A549 (cell line): ENCODE measurements around the gene ZSCAN2. TPM values are rescaled to one million over a fixed set of nuclear protein-coding genes. Genes with fewer than 3 reads are reported as not detected.

ENCODE experiments used
- ATOH8 ChIP-seq: fragments of 250-450 bp; sonication (Bioruptor Pico); IDR thresholded peaks from 2 replicates; pipeline ENCODE4 v1.5.0; 2020; ENCODE audit warnings: low read depth, mild to moderate bottlenecking, moderate library complexity
- BHLHE40 ChIP-seq: IDR thresholded peaks from 2 replicates; pipeline ENCODE4 v1.6.1; 2012; ENCODE audit warnings: low read depth, low read length, inconsistent platforms
- CBX8 ChIP-seq: fragments of 200-600 bp; sonication (generic); IDR thresholded peaks from 2 replicates; pipeline ENCODE4 v1.6.1; 2016
- EHF ChIP-seq: fragments of 250-450 bp; sonication (Bioruptor Pico); IDR thresholded peaks from 2 replicates; pipeline ENCODE4 v1.5.0; 2020; ENCODE audit warnings: mild to moderate bottlenecking
- EHMT2 ChIP-seq: fragments of 200-600 bp; sonication (generic); IDR thresholded peaks from 2 replicates; pipeline ENCODE4 v1.6.1; 2016; ENCODE audit warnings: antibody characterized with exemption, low read depth, mild to moderate bottlenecking, moderate library complexity
- ELK1 ChIP-seq: fragments of 150-350 bp; IDR thresholded peaks from 2 replicates; pipeline ENCODE4 v1.6.1; 2014; ENCODE audit warnings: low read depth, mild to moderate bottlenecking, low read length
- FOSB ChIP-seq: fragments of 250-450 bp; sonication (Bioruptor Pico); IDR thresholded peaks from 2 replicates; pipeline ENCODE4 v1.5.0; 2020; ENCODE audit warnings: mild to moderate bottlenecking, moderate library complexity
- HEYL ChIP-seq: fragments of 250-450 bp; sonication (Bioruptor Pico); IDR thresholded peaks from 2 replicates; pipeline ENCODE4 v1.8.0; 2021; ENCODE audit warnings: mild to moderate bottlenecking, moderate library complexity
- HOXB13 ChIP-seq: fragments of 250-450 bp; sonication (Bioruptor Pico); IDR thresholded peaks from 2 replicates; pipeline ENCODE4 v1.5.0; 2020; ENCODE audit warnings: low read depth, mild to moderate bottlenecking, moderate library complexity
- HOXB5 ChIP-seq: fragments of 250-450 bp; sonication (Bioruptor Pico); IDR thresholded peaks from 2 replicates; pipeline ENCODE4 v1.5.0; 2020; ENCODE audit warnings: mild to moderate bottlenecking, moderate library complexity
- JUN ChIP-seq, 2 experiments: fragments of >200 bp; sonication (Bioruptor Twin); formaldehyde crosslinking; IDR thresholded peaks; 2 replicates in 1 of 2; 3 replicates in 1 of 2; pipeline ENCODE4 v1.6.1; 2016 to 2017
- KDM1A ChIP-seq: fragments of 200-600 bp; sonication (generic); IDR thresholded peaks from 2 replicates; pipeline ENCODE4 v1.6.1; 2016; ENCODE audit warnings: low read depth, mild to moderate bottlenecking
- MAFK ChIP-seq: fragments of 450-650 bp; IDR thresholded peaks from 2 replicates; pipeline ENCODE4 v1.6.1; 2014; ENCODE audit not compliant: partially characterized antibody
- MAX ChIP-seq: IDR thresholded peaks from 2 replicates; pipeline ENCODE4 v1.6.1; 2012
- PBX3 ChIP-seq: IDR thresholded peaks from 2 replicates; pipeline ENCODE4 v1.6.1; 2012
- POLR2A ChIP-seq: IDR thresholded peaks from 2 replicates; pipeline ENCODE4 v1.6.1; 2012; ENCODE audit warnings: mild to moderate bottlenecking, low read length
- RAD21 ChIP-seq, 2 experiments: fragments of >200 bp in 1 of 2; sonication (Bioruptor Twin) in 1 of 2; formaldehyde crosslinking in 1 of 2; IDR thresholded peaks in 1 of 2; conservative IDR thresholded peaks in 1 of 2; 2 replicates in 1 of 2; 3 replicates in 1 of 2; pipeline ENCODE4 v1.6.1; 2012 to 2018; ENCODE audit warnings: inconsistent platforms in 1 of 2
- RARB ChIP-seq: fragments of 250-450 bp; sonication (Bioruptor Pico); IDR thresholded peaks from 2 replicates; pipeline ENCODE4 v1.8.0; 2021; ENCODE audit warnings: mild to moderate bottlenecking, moderate library complexity
- REST ChIP-seq: fragments of 200-600 bp; sonication (generic); IDR thresholded peaks from 2 replicates; pipeline ENCODE4 v1.6.1; 2016; ENCODE audit warnings: antibody characterized with exemption, mild to moderate bottlenecking, moderate library complexity
- USF2 ChIP-seq: fragments of 450-650 bp; IDR thresholded peaks from 2 replicates; pipeline ENCODE4 v1.6.1; 2014; ENCODE audit warnings: antibody characterized with exemption
- ZFP36 ChIP-seq: fragments of 450-650 bp; IDR thresholded peaks from 2 replicates; pipeline ENCODE4 v1.6.1; 2014; ENCODE audit warnings: borderline replicate concordance; ENCODE audit not compliant: partially characterized antibody
- polyA plus RNA-seq, 4 experiments: library from polyadenylated mRNA; depleted of rRNA in 3 of 4; stranded (reverse); fragments of >200 nt; fragmentation: RNase III in 1 of 4; extraction: RNeasy Plus Mini Kit Qiagen cat#74134 plus additional on column Dnase treatment in 1 of 4; gene quantifications; 2 replicates in 3 of 4; 3 replicates in 1 of 4; pipeline ENCODE4 v1.2.3, GENCODE V29; 2011 to 2017

The ZSCAN2 gene
- polyA plus RNA-seq, 2 of the 4 experiments (the other 2 are of a cell fraction), result 16.5 to 17.5 TPM

GRCh38 chr15:84653910-84654688 is 53.3 kb downstream of the ZSCAN2 start, which contains the start of gene WDR73 (continued):
- TF ChIP-seq ELK1, result peak; percentile 27; the same call in 1 of the 2 replicates
- TF ChIP-seq REST, result peak; percentile 100
- TF ChIP-seq JUN (IDR thresholded peaks at IDR 0.05), result peak; percentile 83 to 84
- no peak for TF ChIP-seq ZFP36
- TF ChIP-seq RAD21 (conservative IDR thresholded peaks at IDR 0.05 in 1 of 2, IDR thresholded peaks at IDR 0.05 in 1 of 2), result no peak; a peak in 1 of 5 replicates
- no peak for TF ChIP-seq BHLHE40
- TF ChIP-seq POLR2A, result peak; percentile 80
- TF ChIP-seq HEYL (CRISPR knock-in tag), result no peak
- TF ChIP-seq HOXB5, result no peak
- no peak for TF ChIP-seq RARB (CRISPR knock-in tag)
- no peak for TF ChIP-seq CBX8
- no peak for TF ChIP-seq USF2
- TF ChIP-seq EHF, result no peak
- TF ChIP-seq FOSB, result no peak
- no peak for TF ChIP-seq EHMT2
- TF ChIP-seq ATOH8 (CRISPR knock-in tag), result no peak
- peak; percentile 58 for TF ChIP-seq MAX
- no peak for TF ChIP-seq MAFK
- TF ChIP-seq HOXB13 (CRISPR knock-in tag), result no peak
- TF ChIP-seq KDM1A, result no peak
- no peak; the same call in none of the 2 replicates for TF ChIP-seq PBX3
